SH-SY5Y (cell line): ENCODE results near the gene SEMA3D.

Experiments
- GATA2 ChIP-seq: IDR thresholded peaks from 2 replicates; pipeline ENCODE4 v1.6.1; 2011; ENCODE audit warnings: mild to moderate bottlenecking, low read depth, low read length
- GATA3 ChIP-seq: IDR thresholded peaks from 2 replicates; pipeline ENCODE4 v1.6.1; 2011; ENCODE audit warnings: low read depth, mild to moderate bottlenecking, low read length, moderate library complexity

- TF ChIP-seq GATA2 (no peak), GATA3 (no peak)
Observed at GRCh38 chr7:85133560-85133959, 53.3 kb downstream of the SEMA3D start.
